Naive thymus-derived CD8-positive, alpha-beta T cell (primary cell): ENCODE results near the gene LRRC74B. TPM values are rescaled to one million over a fixed set of nuclear protein-coding genes. Genes with fewer than 3 reads are reported as not detected.

Experiments used
- ATAC-seq, 2 donors: fragments of 150-1000 bp; cut with Tn5 transposase in 1 of 2; sonication (Bioruptor Pico), chemical (Tn5 transposase) in 1 of 2; 1 replicate in 1 of 2; 2 replicates in 1 of 2; pipeline ENCODE4 v1.10.0; 2021; ENCODE audit warnings: mild to moderate bottlenecking in 2 of 2, moderate library complexity in 2 of 2
- POLR2A ChIA-PET: fragments of 350-600 bp; sonication (Branson Sonifier 250); formaldehyde crosslinking; loops from one replicate; lab custom pipeline; 2021; ENCODE audit warnings: antibody characterized with exemption; lab: Charles Lee
- DNase-seq, 10 donors: peaks; one replicate each; pipeline versions ENCODE4 v3.0.0 to v3.0.0-alpha.2; 2020 to 2022
- H3K27ac Mint-ChIP-seq, 10 donors: one replicate each; pipeline ENCODE4 v1.8.0; 2020 to 2022; ENCODE audit warnings: mild to moderate bottlenecking in 10 of 10, mixed read lengths in 10 of 10, moderate library complexity in 4 of 10, inconsistent platforms in 1 of 10
- H3K27me3 Mint-ChIP-seq, 5 donors: one replicate each; pipeline ENCODE4 v1.8.0; 2021 to 2022; ENCODE audit warnings: mixed read lengths in 5 of 5
- H3K36me3 Mint-ChIP-seq, 3 donors: one replicate each; pipeline ENCODE4 v1.8.0; 2020 to 2022; ENCODE audit warnings: mixed read lengths in 3 of 3, mild to moderate bottlenecking in 2 of 3, inconsistent platforms in 1 of 3
- H3K4me1 Mint-ChIP-seq, 4 donors: one replicate each; pipeline ENCODE4 v1.8.0; 2021 to 2022; ENCODE audit warnings: mixed read lengths in 4 of 4
- H3K4me3 Mint-ChIP-seq, 10 donors: one replicate each; pipeline ENCODE4 v1.8.0; 2020 to 2022; ENCODE audit warnings: mild to moderate bottlenecking in 10 of 10, mixed read lengths in 10 of 10, moderate library complexity in 6 of 10, inconsistent platforms in 1 of 10
- H3K9me3 Mint-ChIP-seq, 9 donors: one replicate each; pipeline ENCODE4 v1.8.0; 2020 to 2022; ENCODE audit warnings: mixed read lengths in 9 of 9, mild to moderate bottlenecking in 3 of 9, inconsistent platforms in 1 of 9, moderate library complexity in 1 of 9
- polyA plus RNA-seq, 3 donors: library from polyadenylated mRNA; unstranded; fragments of 300-500 nt; fragmentation: Illumina TruSeq; gene quantifications; one replicate each; pipeline ENCODE4 v1.2.3, GENCODE V29; 2021
- total RNA-seq, 8 experiments: library from RNA in 2 of 8; stranded (reverse) in 2 of 8; gene quantifications; one replicate each; pipeline ENCODE4 v1.2.3 and lab custom pipeline; 2021 to 2026

The LRRC74B gene
- total and polyA plus RNA-seq, 5 experiments from 2014 or later: 0.11 TPM; not detected in 4

DNA sequence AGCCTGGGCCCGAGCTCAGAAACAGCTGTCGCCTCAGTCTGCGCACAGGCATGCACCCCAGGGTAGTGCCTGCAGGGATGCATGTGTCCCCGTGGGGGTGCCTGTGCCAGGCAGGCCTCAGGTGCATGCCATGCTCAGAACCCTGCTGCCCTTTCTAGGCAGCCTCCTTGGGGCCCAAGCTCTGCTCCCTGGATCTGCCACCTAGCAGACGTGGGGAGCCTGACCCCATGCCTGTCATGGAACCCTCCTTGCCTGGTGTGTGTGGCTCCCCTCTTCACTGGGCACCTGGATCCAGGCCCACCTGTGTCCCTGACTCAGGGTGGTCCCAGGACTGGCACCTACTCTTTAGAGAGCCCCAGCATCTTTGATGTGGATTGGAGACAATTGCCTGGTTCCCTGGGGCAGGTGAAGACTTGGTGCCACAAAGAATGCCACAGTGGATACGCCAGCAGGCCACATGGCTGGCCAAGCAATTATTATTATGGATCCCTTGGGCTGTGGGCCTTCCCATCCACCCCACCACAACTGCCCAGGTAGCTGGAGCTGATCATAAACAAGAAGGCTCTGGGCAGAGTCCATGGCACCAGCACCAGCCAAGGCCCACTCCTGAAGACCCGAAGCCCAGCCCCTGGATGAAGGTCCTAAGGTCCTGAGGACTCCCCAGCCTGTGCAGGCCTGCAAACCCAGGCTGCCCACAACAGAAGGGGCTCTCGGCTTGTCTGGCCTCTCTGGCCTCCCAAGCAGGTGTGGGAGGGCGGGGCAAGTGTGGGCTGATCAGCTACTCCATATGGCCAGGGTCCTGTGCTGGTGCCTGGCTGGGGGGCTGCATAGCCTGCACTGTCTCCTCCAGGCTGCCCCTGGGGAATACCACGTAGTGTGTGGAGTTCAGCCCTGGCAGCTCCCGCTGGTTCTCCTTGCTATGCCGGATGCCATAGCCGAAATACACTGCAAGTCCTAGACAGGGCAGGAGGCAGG is 17.2 kb upstream of the LRRC74B start:
- peak in 1 of 10 donors; percentile 50 for DNase-seq
- POLR2A ChIA-PET: no interaction called here
- H3K9me3 Mint-ChIP-seq: no peaks in the 10 kb centered on the region
- H3K36me3 Mint-ChIP-seq: no peaks in the 10 kb centered on the region
- H3K4me1 Mint-ChIP-seq: peaks cover 14 to 47% (median 31%) of the 10 kb centered on the region in 4 donors
- ATAC-seq: no peak
- H3K27me3 Mint-ChIP-seq: peaks cover 0 to 18% (median 11%) of the 10 kb centered on the region in 5 donors
- no peak overlapping the region for H3K4me3 Mint-ChIP-seq
- H3K27ac Mint-ChIP-seq: no peak overlapping the region

DNA sequence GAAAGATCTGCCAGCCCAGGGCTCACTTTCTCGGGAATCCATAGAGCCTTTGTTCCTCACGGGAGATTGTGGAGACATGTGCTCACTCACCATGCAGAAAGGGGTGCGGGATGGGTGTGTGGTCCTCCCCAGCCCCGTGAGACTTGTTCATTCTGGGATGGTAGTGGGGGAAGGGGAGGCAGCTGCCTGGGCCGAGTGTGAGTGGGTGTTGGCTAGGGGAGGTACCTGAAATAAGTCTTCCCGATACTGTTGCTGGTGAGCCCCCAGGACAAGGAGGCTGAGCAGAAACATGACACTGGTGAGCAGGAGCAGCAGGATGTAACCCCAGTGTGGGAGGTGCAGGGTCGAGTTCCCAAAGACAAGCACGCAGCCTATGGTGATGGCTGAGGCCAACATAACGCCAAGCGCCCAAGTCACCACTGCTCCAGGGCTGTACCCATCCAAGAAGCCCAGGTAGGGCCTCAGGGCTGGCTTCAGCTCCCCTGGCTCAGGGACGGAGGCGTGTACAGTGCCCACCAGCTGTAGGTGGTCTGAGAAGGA is 16.2 kb upstream of the LRRC74B start:
- Mint-ChIP-seq H3K4me1 (peaks cover 14 to 45% (median 30%) of the 10 kb centered on the region in 4 donors), H3K27me3 (peaks cover 0 to 22% (median 11%) of the 10 kb centered on the region in 5 donors), H3K4me3 (peak overlapping the region in 3 of 10 donors; percentile 9 to 16 (median 10)), H3K27ac (peak overlapping the region in 2 of 10 donors; percentile 15 to 27), H3K36me3 (no peaks in the 10 kb centered on the region), H3K9me3 (no peaks in the 10 kb centered on the region)
- POLR2A ChIA-PET: no interaction called here
- ATAC-seq (no peak), DNase-seq (no peak)

DNA sequence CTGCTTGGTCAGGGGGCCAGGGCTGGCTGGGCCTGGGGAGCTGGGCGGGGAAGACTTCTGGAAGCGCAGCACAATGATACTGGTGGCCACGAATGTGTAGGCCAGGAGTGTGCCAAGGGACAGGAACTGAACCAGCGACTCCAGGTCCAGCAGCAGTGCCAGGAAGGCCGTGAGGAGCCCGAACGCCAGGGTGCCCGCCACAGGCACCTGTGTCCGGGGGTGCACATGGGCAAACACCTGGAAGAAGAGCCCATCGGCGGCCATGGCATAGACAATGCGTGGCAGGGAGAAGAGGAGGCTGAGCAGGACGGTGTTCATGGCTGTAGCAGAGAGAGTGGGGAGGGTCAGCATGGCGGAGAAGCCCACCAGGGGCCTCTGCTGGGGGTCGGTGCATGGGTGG is 15.7 kb upstream of the LRRC74B start:
- Mint-ChIP-seq H3K27ac (peak overlapping the region in 2 of 10 donors; percentile 15 to 27), H3K36me3 (no peaks in the 10 kb centered on the region), H3K4me3 (peak overlapping the region in 4 of 10 donors; percentile 16 to 61 (median 43)), H3K4me1 (peaks cover 12 to 42% (median 28%) of the 10 kb centered on the region in 4 donors), H3K27me3 (peaks cover 0 to 22% (median 11%) of the 10 kb centered on the region in 5 donors), H3K9me3 (no peaks in the 10 kb centered on the region)
- no peak for ATAC-seq
- POLR2A ChIA-PET: no interaction called here
- no peak for DNase-seq

DNA sequence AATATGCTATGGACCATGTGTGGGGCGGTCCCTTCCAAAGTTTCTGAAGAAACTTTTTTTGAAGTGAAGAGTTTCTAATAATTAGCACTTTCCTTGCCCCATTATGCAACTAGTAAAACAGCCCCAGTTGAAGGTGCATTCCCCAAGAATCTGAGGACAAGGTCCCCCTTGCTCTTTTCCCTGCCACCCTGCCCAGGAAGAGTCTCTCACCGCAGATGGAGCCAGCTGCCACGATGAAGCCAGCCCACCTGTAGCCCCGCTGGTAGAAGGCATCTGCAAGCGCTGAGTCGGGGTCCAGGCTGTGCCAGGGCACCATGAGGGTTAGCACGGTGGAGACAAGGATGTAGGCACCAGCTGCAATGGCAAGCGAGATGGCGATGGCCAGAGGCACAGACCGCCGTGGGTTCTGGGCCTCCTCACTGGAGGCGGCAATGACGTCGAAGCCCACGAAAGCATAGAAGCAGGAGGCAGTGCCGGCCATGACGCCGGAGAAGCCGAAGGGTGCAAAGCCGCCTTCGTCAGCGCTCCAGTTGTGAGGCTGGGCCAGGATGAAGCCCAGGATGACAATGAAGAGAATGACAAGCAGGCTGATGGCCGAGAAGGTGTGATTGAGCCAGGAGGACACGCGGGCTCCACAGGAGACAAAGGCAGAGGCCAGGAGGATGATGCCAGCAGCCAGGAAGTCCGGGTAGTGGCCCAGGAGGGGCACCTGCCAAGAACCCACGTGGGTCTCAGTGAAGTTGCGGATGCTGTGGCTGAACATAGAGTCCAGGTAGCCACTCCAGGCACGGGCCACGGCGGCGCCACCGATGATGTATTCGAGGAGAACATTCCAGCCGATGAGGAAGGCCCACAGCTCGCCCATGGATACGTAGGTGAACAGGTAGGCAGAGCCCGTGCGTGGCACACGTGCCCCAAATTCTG is 14.9 kb upstream of the LRRC74B start:
- H3K36me3 Mint-ChIP-seq: no peaks in the 10 kb centered on the region
- no peak for ATAC-seq
- H3K4me1 Mint-ChIP-seq: peaks cover 4 to 34% (median 21%) of the 10 kb centered on the region in 4 donors
- no peaks in the 10 kb centered on the region for H3K9me3 Mint-ChIP-seq
- peak overlapping the region in 8 of 10 donors; percentile 22 to 78 (median 61) for H3K4me3 Mint-ChIP-seq
- peaks cover 0 to 22% (median 11%) of the 10 kb centered on the region in 5 donors for H3K27me3 Mint-ChIP-seq
- DNase-seq: peak in 1 of 10 donors; percentile 53
- POLR2A ChIA-PET: no interaction called here
- H3K27ac Mint-ChIP-seq: peak overlapping the region in 3 of 10 donors; percentile 19 to 47 (median 33)

DNA sequence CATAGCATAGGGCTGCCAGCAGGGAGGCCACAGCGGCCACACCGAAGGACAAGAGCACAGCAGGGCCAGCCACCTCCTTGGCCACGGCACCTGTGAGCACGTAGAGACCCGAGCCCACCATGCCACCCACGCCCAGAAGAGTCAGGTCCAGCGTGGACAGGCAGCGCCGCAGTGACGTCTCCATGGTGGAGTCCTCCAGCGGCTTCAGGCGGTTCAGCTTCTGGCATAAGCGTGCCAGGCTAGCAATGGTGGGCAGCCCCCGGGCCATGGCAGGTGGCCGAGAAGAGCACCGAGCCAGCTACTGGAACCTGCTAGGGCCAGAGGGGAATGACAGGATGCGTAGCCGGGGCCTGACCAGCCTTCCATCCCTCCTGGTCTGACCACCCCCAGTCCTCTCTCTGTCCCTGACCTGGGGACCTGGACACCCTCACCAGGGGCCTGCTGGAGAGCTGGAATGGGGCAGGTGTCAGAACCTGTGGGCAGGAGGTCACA is 14.2 kb upstream of the LRRC74B start:
- H3K9me3 Mint-ChIP-seq: no peaks in the 10 kb centered on the region
- DNase-seq (peak in 1 of 10 donors; percentile 42), ATAC-seq (no peak)
- H3K36me3 Mint-ChIP-seq: no peaks in the 10 kb centered on the region
- H3K4me3 Mint-ChIP-seq: peak overlapping the region in 7 of 10 donors; percentile 50 to 78 (median 74)
- peak overlapping the region in 2 of 10 donors; percentile 12 to 43 for H3K27ac Mint-ChIP-seq
- peaks cover 0 to 30% (median 18%) of the 10 kb centered on the region in 4 donors for H3K4me1 Mint-ChIP-seq
- POLR2A ChIA-PET: interaction anchor here (0.9 kb wide), 1 partner anchor 29 kb away, joined by 4 read pairs; the partner anchor contains the start of gene THAP7
- peaks cover 0 to 22% (median 11%) of the 10 kb centered on the region in 5 donors for H3K27me3 Mint-ChIP-seq

DNA sequence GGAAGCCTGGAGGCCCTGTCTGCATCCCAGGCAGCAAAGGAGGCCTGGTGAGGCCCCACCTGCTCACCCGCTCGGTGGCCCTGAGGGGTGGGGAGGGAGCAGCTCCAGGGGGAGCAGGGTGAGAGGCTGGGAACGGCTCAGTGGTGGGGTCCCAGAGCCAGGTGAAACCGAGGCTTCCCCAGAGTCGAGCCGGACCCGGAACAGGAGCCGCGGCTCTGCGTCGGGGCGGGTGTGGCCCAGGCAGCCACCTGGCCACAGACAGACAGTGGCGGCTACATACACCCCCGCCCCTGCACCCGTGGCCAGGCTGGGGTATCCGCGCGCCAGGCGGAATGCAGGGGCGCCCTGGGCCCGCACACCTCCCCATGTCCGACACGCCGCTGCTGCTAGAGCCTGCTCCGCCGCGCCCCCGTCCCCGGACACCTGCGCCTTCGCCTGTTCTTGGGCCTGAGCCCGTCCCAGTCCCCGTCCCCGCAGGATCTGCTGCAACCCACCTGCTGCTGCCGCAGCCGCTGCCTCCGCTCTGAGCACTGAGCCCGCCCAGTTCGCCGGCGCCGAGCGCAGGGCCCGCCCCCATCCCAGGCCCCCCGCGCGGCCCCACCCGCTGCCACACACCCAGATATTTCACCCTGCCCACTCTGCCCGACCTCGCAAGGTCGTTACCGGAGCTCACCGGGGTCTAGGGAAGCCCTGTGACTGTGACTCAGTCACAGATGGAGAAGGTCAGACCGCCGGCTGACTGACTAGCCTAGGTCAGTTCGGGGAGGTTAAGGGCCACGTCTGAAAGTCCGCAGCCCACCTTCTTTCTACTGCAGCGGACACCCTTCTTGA is 13.5 kb upstream of the LRRC74B start, which contains the start of gene SLC7A4:
TSS of gene SLC7A4 (minus strand) at position 525 of the 831 bp plus-strand sequence. CDS start 749 bp downstream, outside the sequence.
- Mint-ChIP-seq H3K27ac (peak within 1 kb of the TSS in 5 of 10 donors; percentile 12 to 47 (median 37)), H3K36me3 (no peaks in the 10 kb centered on the region), H3K9me3 (no peaks in the 10 kb centered on the region), H3K27me3 (peaks cover 0 to 22% (median 11%) of the 10 kb centered on the region in 5 donors), H3K4me1 (peaks cover 0 to 30% (median 13%) of the 10 kb centered on the region in 4 donors), H3K4me3 (peak within 1 kb of the TSS; percentile 50 to 82 (median 72))
- peak; percentile 92 to 95 for ATAC-seq
- peak in 6 of 10 donors; percentile 9 to 63 (median 37) for DNase-seq
- POLR2A ChIA-PET: interaction anchor here (0.6 to 0.9 kb wide), 2 partner anchors 30 to 132 kb away, joined by 4 read pairs; partner anchors contain the start of gene THAP7

DNA sequence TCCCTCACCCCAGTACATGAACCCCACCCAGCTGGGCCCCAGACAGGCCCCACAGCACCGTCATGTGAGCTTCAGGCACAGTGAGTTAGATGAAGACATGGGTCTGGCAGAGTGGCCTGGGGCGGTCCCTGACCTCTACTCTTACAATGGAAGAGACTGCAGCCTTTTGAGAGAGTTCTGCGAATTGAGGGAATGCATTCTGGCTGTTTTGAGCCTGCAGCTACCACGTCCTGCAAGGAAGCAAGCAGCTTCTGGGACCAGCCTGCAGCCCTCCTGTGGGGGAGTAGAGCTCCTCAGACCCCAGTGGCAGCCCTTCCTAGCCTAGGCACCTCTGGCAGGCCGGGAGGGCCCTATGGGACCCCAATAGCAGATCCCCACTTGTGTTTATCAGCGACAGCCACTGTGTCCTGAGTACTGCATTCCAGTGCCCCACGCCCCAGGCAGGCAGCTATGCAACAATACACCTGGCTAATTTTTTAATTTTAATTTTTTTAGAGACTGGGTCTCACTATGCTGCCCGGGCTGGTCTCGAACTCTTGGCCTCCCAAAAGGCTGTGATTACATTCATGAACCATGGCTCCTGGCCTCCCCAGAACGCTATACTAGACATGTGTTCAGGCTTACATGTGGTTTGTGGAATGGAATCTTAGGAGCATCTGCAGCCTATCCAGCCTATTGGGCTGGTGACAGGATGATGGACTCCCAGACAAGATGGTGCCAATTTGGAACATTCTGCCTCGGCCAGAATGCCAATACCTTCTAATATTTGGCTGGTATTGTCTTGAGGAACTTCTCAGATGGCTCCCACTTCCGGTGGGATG is 12.7 kb upstream of the LRRC74B start:
- Mint-ChIP-seq H3K4me3 (peak overlapping the region in 8 of 10 donors; percentile 10 to 77 (median 72)), H3K27me3 (peaks cover 0 to 22% (median 11%) of the 10 kb centered on the region in 5 donors), H3K36me3 (no peaks in the 10 kb centered on the region), H3K9me3 (no peaks in the 10 kb centered on the region), H3K4me1 (peaks cover 0 to 30% (median 13%) of the 10 kb centered on the region in 4 donors), H3K27ac (peak overlapping the region in 2 of 10 donors; percentile 13 to 37)
- POLR2A ChIA-PET: no interaction called here
- peak in 1 of 10 donors; percentile 44 for DNase-seq
- ATAC-seq: no peak

DNA sequence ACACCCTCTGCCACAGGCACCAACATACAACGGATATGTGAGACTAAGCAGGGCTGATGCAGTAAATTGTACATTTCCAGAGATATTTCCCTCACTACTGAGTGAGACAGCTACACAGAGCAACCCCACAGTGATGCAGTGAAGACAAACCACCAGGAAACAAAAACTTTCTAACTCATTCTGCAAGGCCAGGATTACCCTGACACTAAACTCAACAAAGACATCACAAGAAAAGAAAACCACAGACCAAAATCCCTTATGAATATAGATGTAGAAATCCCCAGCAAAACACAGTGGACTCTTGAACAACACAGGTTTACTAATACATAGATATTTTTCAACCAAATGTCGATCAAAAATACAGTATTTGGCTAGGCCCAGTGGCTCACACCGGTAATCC is 11.9 kb upstream of the LRRC74B start:
- Mint-ChIP-seq H3K4me1 (peaks cover 0 to 30% (median 13%) of the 10 kb centered on the region in 4 donors), H3K4me3 (no peak overlapping the region), H3K27me3 (peaks cover 0 to 26% (median 14%) of the 10 kb centered on the region in 5 donors), H3K27ac (peak overlapping the region in 1 of 10 donors; percentile 11), H3K9me3 (no peaks in the 10 kb centered on the region), H3K36me3 (no peaks in the 10 kb centered on the region)
- DNase-seq: no peak
- POLR2A ChIA-PET: no interaction called here
- ATAC-seq: no peak

DNA sequence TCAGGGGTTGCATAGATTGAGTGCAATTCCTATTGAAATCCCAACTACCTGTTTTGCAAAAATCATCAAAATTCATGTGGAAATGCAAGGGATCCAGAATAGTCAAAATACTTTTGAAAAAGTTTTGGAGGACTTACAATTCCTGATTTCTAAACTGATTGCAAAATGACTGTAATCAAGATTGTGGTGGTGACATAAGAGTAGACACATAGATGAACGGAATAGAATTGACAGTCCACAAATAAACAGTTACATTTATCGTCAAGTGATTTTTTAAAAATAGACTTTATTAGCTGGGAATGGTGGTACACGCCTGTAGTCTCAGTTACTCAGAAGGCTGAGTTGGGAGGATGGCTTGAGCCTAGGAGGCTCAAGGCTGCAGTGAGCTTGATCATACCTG is 10.8 kb upstream of the LRRC74B start:
- ATAC-seq (no peak), DNase-seq (no peak)
- POLR2A ChIA-PET: no interaction called here
- H3K4me1 Mint-ChIP-seq: peaks cover 0 to 27% (median 10%) of the 10 kb centered on the region in 4 donors
- H3K4me3 Mint-ChIP-seq: no peak overlapping the region
- H3K27me3 Mint-ChIP-seq: peaks cover 4 to 26% (median 17%) of the 10 kb centered on the region in 5 donors
- H3K36me3 Mint-ChIP-seq: no peaks in the 10 kb centered on the region
- no peaks in the 10 kb centered on the region for H3K9me3 Mint-ChIP-seq
- H3K27ac Mint-ChIP-seq: no peak overlapping the region

DNA sequence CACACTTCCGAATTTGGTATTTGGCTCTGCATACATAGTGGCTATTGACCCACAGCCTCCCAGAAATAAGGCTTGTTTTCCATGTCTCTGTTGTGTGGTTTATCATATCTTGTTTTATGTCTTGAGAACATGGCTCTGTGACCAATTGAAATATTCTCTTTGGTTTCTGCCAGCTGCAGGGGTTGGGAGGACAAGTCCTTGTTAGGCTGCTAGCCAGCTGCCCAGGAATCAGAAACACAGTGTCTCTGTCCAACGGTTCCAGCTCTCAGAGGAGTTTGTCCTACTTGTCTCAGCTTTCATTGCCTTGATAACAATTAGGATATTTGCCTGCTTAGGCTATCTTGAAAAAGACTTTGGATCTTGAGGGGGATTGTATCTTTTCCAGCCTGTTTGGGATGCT is 7.3 kb upstream of the LRRC74B start:
- no peaks in the 10 kb centered on the region for H3K9me3 Mint-ChIP-seq
- ATAC-seq (no peak), DNase-seq (no peak)
- H3K36me3 Mint-ChIP-seq: no peaks in the 10 kb centered on the region
- H3K27ac Mint-ChIP-seq: no peak overlapping the region
- H3K4me1 Mint-ChIP-seq: peaks cover 3 to 8% (median 5%) of the 10 kb centered on the region in 4 donors
- POLR2A ChIA-PET: no interaction called here
- no peak overlapping the region for H3K4me3 Mint-ChIP-seq
- peaks cover 9 to 30% (median 12%) of the 10 kb centered on the region in 5 donors for H3K27me3 Mint-ChIP-seq
